Stimulated activated CD4-positive, alpha-beta T cell treated with anti-CD3 and anti-CD28 coated beads, Interleukin-15, amount 100 ng/mL, for 24 hours (primary cell): Measurements from ENCODE around the gene PCSK4.
A peak's percentile ranks its signal among the peaks of the same experiment; 100 is the strongest.

Source experiments
- DNase-seq: peaks from one replicate; pipeline ENCODE4 v3.0.0-alpha.2; 2020

The PCSK4 gene

GRCh38 chr19:1469255-1470054 lies 20.7 kb downstream of the PCSK4 start:
- peak; percentile 57 for DNase-seq

- DNase-seq: peak; percentile 71
Measured at GRCh38 chr19:1468821-1469254, 21.3 kb downstream of the PCSK4 start.

- DNase-seq: no peak
Measured at GRCh38 chr19:1468274-1468820, 21.8 kb downstream of the PCSK4 start.

- peak; percentile 9 for DNase-seq
Measured at GRCh38 chr19:1467490-1468273, 22.5 kb downstream of the PCSK4 start.

GRCh38 chr19:1467215-1467489 lies 23.0 kb downstream of the PCSK4 start:
- no peak for DNase-seq

GRCh38 chr19:1466461-1467214 lies 23.5 kb downstream of the PCSK4 start:
- peak; percentile 16 for DNase-seq

- DNase-seq: no peak
Measured at GRCh38 chr19:1466018-1466460, 24.1 kb downstream of the PCSK4 start.

GRCh38 chr19:1465191-1466016 lies 24.7 kb downstream of the PCSK4 start:
- peak; percentile 60 for DNase-seq

GRCh38 chr19:1461862-1462261 lies 28.3 kb downstream of the PCSK4 start:
- no peak for DNase-seq

- DNase-seq: no peak
Measured at GRCh38 chr19:1460033-1460995, 29.8 kb downstream of the PCSK4 start.

- DNase-seq: no peak
Measured at GRCh38 chr19:1459479-1459878, 30.7 kb downstream of the PCSK4 start.

GRCh38 chr19:1457892-1458291 lies 32.3 kb downstream of the PCSK4 start:
- DNase-seq: no peak

- no peak for DNase-seq
Measured at GRCh38 chr19:1457031-1457739, 33.0 kb downstream of the PCSK4 start.

GRCh38 chr19:1456121-1456900 lies 33.8 kb downstream of the PCSK4 start:
- no peak for DNase-seq

- peak; percentile 72 for DNase-seq
Measured at GRCh38 chr19:1455336-1456120, 34.6 kb downstream of the PCSK4 start.

- no peak for DNase-seq
Measured at GRCh38 chr19:1455002-1455335, 35.2 kb downstream of the PCSK4 start.

- DNase-seq: no peak
Measured at GRCh38 chr19:1453525-1454364, 36.4 kb downstream of the PCSK4 start.
